ENCODE measurements around the gene PRAF2. TPM values are rescaled to one million over a fixed set of nuclear protein-coding genes. Genes with fewer than 3 reads are reported as not detected.

The PRAF2 gene
- polyA plus RNA-seq, 2 of the 4 experiments (the other 2 are of a cell fraction), result 13.6 to 35.4 TPM

DNA sequence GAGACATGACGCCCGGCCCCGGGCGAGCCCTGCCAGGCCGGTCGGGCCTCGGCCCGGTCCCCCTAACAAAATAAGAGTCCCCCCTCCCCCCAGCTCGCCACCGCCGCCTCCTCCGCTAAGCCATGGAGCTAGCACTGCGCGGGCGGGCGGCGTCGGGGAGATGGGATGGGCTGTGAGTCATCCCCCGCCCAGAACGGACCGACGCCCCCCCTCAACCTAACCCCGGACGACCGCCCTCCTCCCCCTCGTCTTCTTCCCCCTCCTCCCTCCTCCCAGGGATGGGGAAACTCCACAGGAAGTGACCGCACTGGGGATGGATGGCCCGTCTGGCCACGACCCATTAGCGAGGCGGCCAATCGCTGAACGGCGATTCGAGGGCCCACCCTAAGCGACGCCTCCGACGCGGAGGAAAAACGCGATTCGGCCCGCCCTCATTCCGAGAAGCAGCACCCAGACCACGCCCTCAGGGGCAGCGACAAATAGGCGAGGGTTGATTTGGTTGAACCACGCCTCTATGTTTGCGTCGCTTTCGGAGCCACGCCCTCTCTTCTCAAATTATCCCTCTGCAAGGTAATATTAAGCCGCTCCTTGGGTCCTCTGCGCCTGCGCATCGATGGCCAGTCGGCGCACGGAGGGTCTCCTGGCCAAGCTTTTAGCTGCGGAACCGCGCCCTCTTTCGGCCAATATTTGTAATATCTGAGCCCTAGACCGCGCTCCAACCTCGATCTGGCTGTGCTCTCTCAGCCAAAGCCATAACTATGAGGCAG lies 30.4 kb downstream of the PRAF2 start, which contains the start of gene TFE3 (continued):
- TF ChIP-seq EHF (CRISPR knock-in tag; IDR thresholded peaks at IDR 0.05) (no peak), EHMT2 (IDR thresholded peaks at IDR 0.05; ENCODE audit: low read depth) (no peak), POLR2A (IDR thresholded peaks at IDR 0.05; ENCODE audit: low read length) (0 out of 2 replicates have a peak, but pooled peaks have one; percentile 31), FOXS1 (CRISPR knock-in tag; IDR thresholded peaks at IDR 0.05) (no peak), FOSL2 (IDR thresholded peaks at IDR 0.05) (peak; percentile 41; the same call in 1 of the 2 replicates), FOSL2 (CRISPR knock-in tag; IDR thresholded peaks at IDR 0.05) (peak; percentile 87), ESRRA (IDR thresholded peaks at IDR 0.05; ENCODE audit: borderline replicate concordance, low read length) (no peak), RCOR1 (IDR thresholded peaks at IDR 0.05; ENCODE audit: low read depth, low read length) (no peak), HOXA7 (CRISPR knock-in tag; IDR thresholded peaks at IDR 0.05) (no peak), SREBF2 (IDR thresholded peaks at IDR 0.05) (no peak), CBX8 (IDR thresholded peaks at IDR 0.05) (no peak), RARB (CRISPR knock-in tag; IDR thresholded peaks at IDR 0.05) (no peak), BHLHE40 (IDR thresholded peaks at IDR 0.05; ENCODE audit: low read depth, low read length) (no peak), NPAS2 (CRISPR knock-in tag; IDR thresholded peaks at IDR 0.05; ENCODE audit: borderline replicate concordance) (no peak), HDAC2 (IDR thresholded peaks at IDR 0.05) (no peak), TFCP2L1 (CRISPR knock-in tag; IDR thresholded peaks at IDR 0.05) (no peak), NR3C1 (IDR thresholded peaks at IDR 0.05) (no peak), MAZ (IDR thresholded peaks at IDR 0.05; ENCODE audit: borderline replicate concordance, low read depth, low read length) (no peak), ZC3H11A (IDR thresholded peaks at IDR 0.05) (no peak), TP53 (CRISPR knock-in tag; IDR thresholded peaks at IDR 0.05) (no peak), PHF8 (IDR thresholded peaks at IDR 0.05; ENCODE audit: borderline replicate concordance, low read depth) (no peak; the same call in 1 of the 2 replicates), RFX5 (IDR thresholded peaks at IDR 0.05) (no peak; the same call in 1 of the 2 replicates), ZSCAN20 (CRISPR knock-in tag; IDR thresholded peaks at IDR 0.05) (no peak), CBX2 (IDR thresholded peaks at IDR 0.05; ENCODE audit: borderline replicate concordance, low read depth) (no peak), HOXB13 (CRISPR knock-in tag; IDR thresholded peaks at IDR 0.05; ENCODE audit: low read depth) (no peak), POLR2AphosphoS2 (conservative IDR thresholded peaks at IDR 0.05; ENCODE audit: low read length) (no peak), NFE2L2 (conservative IDR thresholded peaks at IDR 0.05; ENCODE audit: low read length) (no peak), RNF2 (IDR thresholded peaks at IDR 0.05; ENCODE audit: borderline replicate concordance, low read depth) (no peak)
- TF ChIP-seq, protein P1, sequence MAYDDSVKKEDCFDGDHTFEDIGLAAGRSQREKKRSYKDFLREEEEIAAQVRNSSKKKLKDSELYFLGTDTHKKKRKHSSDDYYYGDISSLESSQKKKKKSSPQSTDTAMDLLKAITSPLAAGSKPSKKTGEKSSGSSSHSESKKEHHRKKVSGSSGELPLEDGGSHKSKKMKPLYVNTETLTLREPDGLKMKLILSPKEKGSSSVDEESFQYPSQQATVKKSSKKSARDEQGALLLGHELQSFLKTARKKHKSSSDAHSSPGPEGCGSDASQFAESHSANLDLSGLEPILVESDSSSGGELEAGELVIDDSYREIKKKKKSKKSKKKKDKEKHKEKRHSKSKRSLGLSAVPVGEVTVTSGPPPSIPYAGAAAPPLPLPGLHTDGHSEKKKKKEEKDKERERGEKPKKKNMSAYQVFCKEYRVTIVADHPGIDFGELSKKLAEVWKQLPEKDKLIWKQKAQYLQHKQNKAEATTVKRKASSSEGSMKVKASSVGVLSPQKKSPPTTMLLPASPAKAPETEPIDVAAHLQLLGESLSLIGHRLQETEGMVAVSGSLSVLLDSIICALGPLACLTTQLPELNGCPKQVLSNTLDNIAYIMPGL (CRISPR knock-in tag; IDR thresholded peaks at IDR 0.05; ENCODE audit: borderline replicate concordance), result no peak
- TF ChIP-seq, protein P2, sequence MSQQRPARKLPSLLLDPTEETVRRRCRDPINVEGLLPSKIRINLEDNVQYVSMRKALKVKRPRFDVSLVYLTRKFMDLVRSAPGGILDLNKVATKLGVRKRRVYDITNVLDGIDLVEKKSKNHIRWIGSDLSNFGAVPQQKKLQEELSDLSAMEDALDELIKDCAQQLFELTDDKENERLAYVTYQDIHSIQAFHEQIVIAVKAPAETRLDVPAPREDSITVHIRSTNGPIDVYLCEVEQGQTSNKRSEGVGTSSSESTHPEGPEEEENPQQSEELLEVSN (IDR thresholded peaks at IDR 0.05; ENCODE audit: borderline replicate concordance, low read depth), result no peak
- TF ChIP-seq, protein P3, sequence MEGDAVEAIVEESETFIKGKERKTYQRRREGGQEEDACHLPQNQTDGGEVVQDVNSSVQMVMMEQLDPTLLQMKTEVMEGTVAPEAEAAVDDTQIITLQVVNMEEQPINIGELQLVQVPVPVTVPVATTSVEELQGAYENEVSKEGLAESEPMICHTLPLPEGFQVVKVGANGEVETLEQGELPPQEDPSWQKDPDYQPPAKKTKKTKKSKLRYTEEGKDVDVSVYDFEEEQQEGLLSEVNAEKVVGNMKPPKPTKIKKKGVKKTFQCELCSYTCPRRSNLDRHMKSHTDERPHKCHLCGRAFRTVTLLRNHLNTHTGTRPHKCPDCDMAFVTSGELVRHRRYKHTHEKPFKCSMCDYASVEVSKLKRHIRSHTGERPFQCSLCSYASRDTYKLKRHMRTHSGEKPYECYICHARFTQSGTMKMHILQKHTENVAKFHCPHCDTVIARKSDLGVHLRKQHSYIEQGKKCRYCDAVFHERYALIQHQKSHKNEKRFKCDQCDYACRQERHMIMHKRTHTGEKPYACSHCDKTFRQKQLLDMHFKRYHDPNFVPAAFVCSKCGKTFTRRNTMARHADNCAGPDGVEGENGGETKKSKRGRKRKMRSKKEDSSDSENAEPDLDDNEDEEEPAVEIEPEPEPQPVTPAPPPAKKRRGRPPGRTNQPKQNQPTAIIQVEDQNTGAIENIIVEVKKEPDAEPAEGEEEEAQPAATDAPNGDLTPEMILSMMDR (IDR thresholded peaks at IDR 0.05), result peak; percentile 70
- TF ChIP-seq, protein P4, sequence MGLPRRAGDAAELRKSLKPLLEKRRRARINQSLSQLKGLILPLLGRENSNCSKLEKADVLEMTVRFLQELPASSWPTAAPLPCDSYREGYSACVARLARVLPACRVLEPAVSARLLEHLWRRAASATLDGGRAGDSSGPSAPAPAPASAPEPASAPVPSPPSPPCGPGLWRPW (IDR thresholded peaks at IDR 0.05), result no peak
- TF ChIP-seq, protein P5, sequence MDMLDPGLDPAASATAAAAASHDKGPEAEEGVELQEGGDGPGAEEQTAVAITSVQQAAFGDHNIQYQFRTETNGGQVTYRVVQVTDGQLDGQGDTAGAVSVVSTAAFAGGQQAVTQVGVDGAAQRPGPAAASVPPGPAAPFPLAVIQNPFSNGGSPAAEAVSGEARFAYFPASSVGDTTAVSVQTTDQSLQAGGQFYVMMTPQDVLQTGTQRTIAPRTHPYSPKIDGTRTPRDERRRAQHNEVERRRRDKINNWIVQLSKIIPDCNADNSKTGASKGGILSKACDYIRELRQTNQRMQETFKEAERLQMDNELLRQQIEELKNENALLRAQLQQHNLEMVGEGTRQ (IDR thresholded peaks at IDR 0.05), result no peak
- TF ChIP-seq, protein P6, sequence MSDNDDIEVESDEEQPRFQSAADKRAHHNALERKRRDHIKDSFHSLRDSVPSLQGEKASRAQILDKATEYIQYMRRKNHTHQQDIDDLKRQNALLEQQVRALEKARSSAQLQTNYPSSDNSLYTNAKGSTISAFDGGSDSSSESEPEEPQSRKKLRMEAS (IDR thresholded peaks at IDR 0.05), result peak; percentile 22; the same call in 1 of the 2 replicates
- TF ChIP-seq, protein P7, sequence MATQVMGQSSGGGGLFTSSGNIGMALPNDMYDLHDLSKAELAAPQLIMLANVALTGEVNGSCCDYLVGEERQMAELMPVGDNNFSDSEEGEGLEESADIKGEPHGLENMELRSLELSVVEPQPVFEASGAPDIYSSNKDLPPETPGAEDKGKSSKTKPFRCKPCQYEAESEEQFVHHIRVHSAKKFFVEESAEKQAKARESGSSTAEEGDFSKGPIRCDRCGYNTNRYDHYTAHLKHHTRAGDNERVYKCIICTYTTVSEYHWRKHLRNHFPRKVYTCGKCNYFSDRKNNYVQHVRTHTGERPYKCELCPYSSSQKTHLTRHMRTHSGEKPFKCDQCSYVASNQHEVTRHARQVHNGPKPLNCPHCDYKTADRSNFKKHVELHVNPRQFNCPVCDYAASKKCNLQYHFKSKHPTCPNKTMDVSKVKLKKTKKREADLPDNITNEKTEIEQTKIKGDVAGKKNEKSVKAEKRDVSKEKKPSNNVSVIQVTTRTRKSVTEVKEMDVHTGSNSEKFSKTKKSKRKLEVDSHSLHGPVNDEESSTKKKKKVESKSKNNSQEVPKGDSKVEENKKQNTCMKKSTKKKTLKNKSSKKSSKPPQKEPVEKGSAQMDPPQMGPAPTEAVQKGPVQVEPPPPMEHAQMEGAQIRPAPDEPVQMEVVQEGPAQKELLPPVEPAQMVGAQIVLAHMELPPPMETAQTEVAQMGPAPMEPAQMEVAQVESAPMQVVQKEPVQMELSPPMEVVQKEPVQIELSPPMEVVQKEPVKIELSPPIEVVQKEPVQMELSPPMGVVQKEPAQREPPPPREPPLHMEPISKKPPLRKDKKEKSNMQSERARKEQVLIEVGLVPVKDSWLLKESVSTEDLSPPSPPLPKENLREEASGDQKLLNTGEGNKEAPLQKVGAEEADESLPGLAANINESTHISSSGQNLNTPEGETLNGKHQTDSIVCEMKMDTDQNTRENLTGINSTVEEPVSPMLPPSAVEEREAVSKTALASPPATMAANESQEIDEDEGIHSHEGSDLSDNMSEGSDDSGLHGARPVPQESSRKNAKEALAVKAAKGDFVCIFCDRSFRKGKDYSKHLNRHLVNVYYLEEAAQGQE (IDR thresholded peaks at IDR 0.05), result no peak

Data from A549 (cell line).